PC-9 (cell line): ENCODE data around the gene UBXN10. TPM values are rescaled to one million over a fixed set of nuclear protein-coding genes. Genes with fewer than 3 reads are reported as not detected.

ENCODE experiments used
- BruUV-seq: library from RNA; stranded (reverse); fragments of 400-500 nt; replicated peaks from 2 replicates; lab custom pipeline; 2021; lab: Mats Ljungman, UMichigan
- CTCF ChIA-PET: fragments of 300-600 bp; sonication (Branson Sonifier 250); formaldehyde crosslinking; loops from one replicate; lab custom pipeline; 2022; ENCODE audit warnings: antibody characterized with exemption; lab: Charles Lee
- POLR2A ChIA-PET: fragments of 300-600 bp; sonication (Branson Sonifier 250); formaldehyde crosslinking; loops from one replicate; lab custom pipeline; 2022; ENCODE audit warnings: antibody characterized with exemption; ENCODE audit not compliant: unreplicated experiment; lab: Charles Lee
- DNase-seq, 2 experiments: peaks; one replicate each; pipeline versions ENCODE4 v3.0.0 to v3.0.0-alpha.2; 2015 to 2022; ENCODE audit warnings: mixed read lengths in 1 of 2
- H2AFZ ChIP-seq: fragments of 200-600 bp; sonication (generic); 2 replicates; pipeline ENCODE4 v1.8.1; 2017; ENCODE audit warnings: antibody characterized with exemption
- H3F3A ChIP-seq: fragments of 200-600 bp; sonication (generic); 2 replicates; pipeline ENCODE4 v1.8.1; 2017; ENCODE audit warnings: antibody characterized with exemption, mild to moderate bottlenecking, low read depth; ENCODE audit not compliant: insufficient read depth
- H3K27ac ChIP-seq: fragments of 200-600 bp; sonication (generic); 2 replicates; pipeline ENCODE4 v1.6.1; 2016; ENCODE audit warnings: mixed run types
- H3K27me3 ChIP-seq: fragments of 200-600 bp; sonication (generic); 2 replicates; pipeline ENCODE4 v1.6.1; 2016; ENCODE audit warnings: low read depth, mixed run types; ENCODE audit not compliant: insufficient read depth
- H3K36me3 ChIP-seq: fragments of 200-600 bp; sonication (generic); 2 replicates; pipeline ENCODE4 v1.6.1; 2016; ENCODE audit warnings: low read depth, mixed run types
- H3K4me1 ChIP-seq: fragments of 200-600 bp; sonication (generic); replicated peaks from 2 replicates; pipeline ENCODE4 v1.6.1; 2016; ENCODE audit warnings: mixed run types; ENCODE audit not compliant: insufficient read depth
- H3K4me2 ChIP-seq: fragments of 200-600 bp; sonication (generic); 2 replicates; pipeline ENCODE4 v1.6.1; 2017; ENCODE audit warnings: mixed run types
- H3K4me3 ChIP-seq: fragments of 200-600 bp; sonication (generic); 2 replicates; pipeline ENCODE4 v1.6.1; 2016; ENCODE audit warnings: mixed run types
- H3K79me2 ChIP-seq: fragments of 200-600 bp; sonication (generic); 2 replicates; pipeline ENCODE4 v1.6.1; 2017; ENCODE audit warnings: low read depth, mixed run types
- H3K9me2 ChIP-seq: fragments of 200-600 bp; sonication (generic); 2 replicates; pipeline ENCODE4 v1.8.1; 2017; ENCODE audit warnings: mild to moderate bottlenecking; ENCODE audit not compliant: insufficient read depth
- H3K9me3 ChIP-seq: fragments of 200-600 bp; sonication (generic); 2 replicates; pipeline ENCODE4 v1.8.1; 2016; ENCODE audit warnings: low read depth; ENCODE audit not compliant: insufficient read depth
- H4K20me1 ChIP-seq: fragments of 200-600 bp; sonication (generic); 2 replicates; pipeline ENCODE4 v1.8.1; 2017; ENCODE audit not compliant: insufficient read depth
- CTCF ChIP-seq: fragments of 200-600 bp; sonication (generic); conservative IDR thresholded peaks from 2 replicates; pipeline ENCODE4 v1.6.1; 2017; ENCODE audit warnings: mixed run types, antibody characterized with exemption, mild to moderate bottlenecking, moderate library complexity
- EZH2 ChIP-seq: fragments of 200-600 bp; sonication (generic); IDR thresholded peaks from 2 replicates; pipeline ENCODE4 v1.8.0; 2017; ENCODE audit warnings: antibody characterized with exemption, low read depth
- intact Hi-C: fragments of 100-400 bp; cut with micrococcal nuclease; formaldehyde crosslinking; loops from one replicate; pipeline ENCODE4 v1.10.0; 2022; ENCODE audit not compliant: unreplicated experiment
- total RNA-seq: library from RNA; stranded (reverse); gene quantifications from 2 replicates; pipeline ENCODE4 v1.2.3, GENCODE V29; 2021

The UBXN10 gene
- total RNA-seq, 1 experiment from 2014 or later: 11.9 TPM

- no peak overlapping the region for H3K4me2 ChIP-seq
- H3K36me3 ChIP-seq: no peaks in the 10 kb centered on the region
- peaks cover 67% of the 10 kb centered on the region for H3K4me1 ChIP-seq
- ChIA-PET CTCF (interaction anchor here (0.5 kb wide), 1 partner anchor 238 kb away, joined by 3 read pairs; no protein-coding TSS in a partner anchor), POLR2A (no interaction called here)
- intact Hi-C loops: no loop called here
- no peak overlapping the region for H3K27ac ChIP-seq
- no peak for DNase-seq
- peaks cover 38% of the 10 kb centered on the region for H3F3A ChIP-seq
- no peaks in the 10 kb centered on the region for H3K79me2 ChIP-seq
- H2AFZ ChIP-seq: no peak overlapping the region
- no peaks in the 10 kb centered on the region for H3K9me3 ChIP-seq
- H3K4me3 ChIP-seq: no peak overlapping the region
- no TSS peak for BruUV-seq
- H4K20me1 ChIP-seq: no peaks in the 10 kb centered on the region
- TF ChIP-seq CTCF: no peak
- TF ChIP-seq EZH2: no peak
- H3K27me3 ChIP-seq: no peaks in the 10 kb centered on the region
- no peaks in the 10 kb centered on the region for H3K9me2 ChIP-seq
Observed at GRCh38 chr1:20237646-20238045, 51.8 kb downstream of the UBXN10 start.

GRCh38 chr1:20240012-20240411 is 54.1 kb downstream of the UBXN10 start:
- Histone ChIP-seq H3K4me1 (peaks cover 45% of the 10 kb centered on the region), H3K9me3 (no peaks in the 10 kb centered on the region), H3K79me2 (no peaks in the 10 kb centered on the region), H3K4me3 (no peak overlapping the region), H3K27ac (no peak overlapping the region), H3K27me3 (no peaks in the 10 kb centered on the region), H3F3A (peaks cover 15% of the 10 kb centered on the region), H2AFZ (no peak overlapping the region), H4K20me1 (no peaks in the 10 kb centered on the region), H3K9me2 (no peaks in the 10 kb centered on the region), H3K36me3 (no peaks in the 10 kb centered on the region), H3K4me2 (no peak overlapping the region)
- no peak for TF ChIP-seq EZH2
- no peak for TF ChIP-seq CTCF
- ChIA-PET CTCF (interaction anchor here (0.7 to 1.0 kb wide), 2 partner anchors 17 to 1902 kb away, joined by 3 to 5 read pairs; no protein-coding TSS in a partner anchor), POLR2A (no interaction called here)
- intact Hi-C loops: no loop called here
- BruUV-seq: no TSS peak
- no peak for DNase-seq

- H3K79me2 ChIP-seq: no peaks in the 10 kb centered on the region
- H3K36me3 ChIP-seq: no peaks in the 10 kb centered on the region
- intact Hi-C loops: no loop called here
- no TSS peak for BruUV-seq
- H3K4me3 ChIP-seq: no peak overlapping the region
- no peaks in the 10 kb centered on the region for H3K9me2 ChIP-seq
- no peaks in the 10 kb centered on the region; the same call in 1 of the 2 replicates for H3F3A ChIP-seq
- TF ChIP-seq CTCF (no peak), EZH2 (no peak)
- no peak overlapping the region for H3K27ac ChIP-seq
- no peaks in the 10 kb centered on the region for H4K20me1 ChIP-seq
- H3K4me2 ChIP-seq: no peak overlapping the region
- CTCF ChIA-PET: no interaction called here
- H3K9me3 ChIP-seq: no peaks in the 10 kb centered on the region
- DNase-seq: no peak
- POLR2A ChIA-PET: no interaction called here
- H3K4me1 ChIP-seq: peaks cover 16% of the 10 kb centered on the region
- H2AFZ ChIP-seq: no peak overlapping the region
- no peaks in the 10 kb centered on the region for H3K27me3 ChIP-seq
Observed at GRCh38 chr1:20242890-20243479, 57.1 kb downstream of the UBXN10 start.

Other genes with a start within 250 kb of the UBXN10 start
- not detected in 2 replicates for gene PLA2G2A, start 206.5 kb upstream of the UBXN10 start, total RNA-seq
- gene PLA2G5, start 115.9 kb upstream of the UBXN10 start, total RNA-seq: not detected in 2 replicates
- gene PLA2G2D, start 66.6 kb upstream of the UBXN10 start, total RNA-seq: not detected in 2 replicates
- gene PLA2G2F, start 46.8 kb upstream of the UBXN10 start, total RNA-seq: 0.20 TPM in 1 of 2 replicates, not detected in the other
- 0.48 and 0.55 TPM in 2 replicates for gene PLA2G2C, start 422 bp downstream of the UBXN10 start, total RNA-seq
- gene VWA5B1, start 104.8 kb downstream of the UBXN10 start, total RNA-seq: not detected in 2 replicates